Esophagus mucosa (tissue), 1 donor: Measurements from ENCODE around the gene OSTM1. TPM values are rescaled to one million over a fixed set of nuclear protein-coding genes. Genes with fewer than 3 reads are reported as not detected.

Experiments
- ATAC-seq: fragments of 200-7000 bp; cut with Tn5 transposase; one replicate; pipeline ENCODE4 v1.9.1; 2020
- total RNA-seq: library from RNA; stranded (reverse); gene quantifications from one replicate; pipeline ENCODE4 v1.2.4, GENCODE V29; 2023
- donor health status: DM: yes; HTN: yes; CAD: no.

OSTM1 gene
- total RNA-seq, 1 donor from 2014 or later: 12.8 TPM

- ATAC-seq: no peak
Observed at GRCh38 chr6:108100003-108100402, 25.5 kb upstream of the OSTM1 start.

- ATAC-seq: no peak
Observed at GRCh38 chr6:108097882-108098281, 23.3 kb upstream of the OSTM1 start.

- ATAC-seq: no peak
Observed at GRCh38 chr6:108093781-108094300, 19.3 kb upstream of the OSTM1 start.

GRCh38 chr6:108091288-108091687 lies 16.7 kb upstream of the OSTM1 start:
- ATAC-seq: no peak

DNA sequence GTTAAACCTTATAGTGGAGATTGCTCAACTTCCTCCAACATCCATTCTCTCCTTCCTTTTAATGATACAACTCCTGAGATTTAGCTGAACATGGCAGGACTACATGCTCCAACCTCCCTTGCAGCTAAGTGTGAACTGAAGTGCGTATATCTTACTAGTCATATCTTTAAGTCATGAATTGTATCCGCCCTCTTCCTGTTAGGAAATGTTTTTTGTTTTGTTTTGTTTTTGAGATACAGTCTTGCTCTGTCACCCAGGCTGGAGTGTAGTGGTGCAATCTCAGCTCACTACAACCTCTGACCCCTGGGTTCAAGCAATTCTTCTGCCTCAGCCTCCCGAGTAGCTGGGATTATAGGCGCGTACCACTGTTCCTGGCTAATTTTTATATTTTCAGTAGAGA lies 8.8 kb upstream of the OSTM1 start:
- no peak for ATAC-seq

- ATAC-seq: no peak
Observed at GRCh38 chr6:108082539-108082938, 8.0 kb upstream of the OSTM1 start.

DNA sequence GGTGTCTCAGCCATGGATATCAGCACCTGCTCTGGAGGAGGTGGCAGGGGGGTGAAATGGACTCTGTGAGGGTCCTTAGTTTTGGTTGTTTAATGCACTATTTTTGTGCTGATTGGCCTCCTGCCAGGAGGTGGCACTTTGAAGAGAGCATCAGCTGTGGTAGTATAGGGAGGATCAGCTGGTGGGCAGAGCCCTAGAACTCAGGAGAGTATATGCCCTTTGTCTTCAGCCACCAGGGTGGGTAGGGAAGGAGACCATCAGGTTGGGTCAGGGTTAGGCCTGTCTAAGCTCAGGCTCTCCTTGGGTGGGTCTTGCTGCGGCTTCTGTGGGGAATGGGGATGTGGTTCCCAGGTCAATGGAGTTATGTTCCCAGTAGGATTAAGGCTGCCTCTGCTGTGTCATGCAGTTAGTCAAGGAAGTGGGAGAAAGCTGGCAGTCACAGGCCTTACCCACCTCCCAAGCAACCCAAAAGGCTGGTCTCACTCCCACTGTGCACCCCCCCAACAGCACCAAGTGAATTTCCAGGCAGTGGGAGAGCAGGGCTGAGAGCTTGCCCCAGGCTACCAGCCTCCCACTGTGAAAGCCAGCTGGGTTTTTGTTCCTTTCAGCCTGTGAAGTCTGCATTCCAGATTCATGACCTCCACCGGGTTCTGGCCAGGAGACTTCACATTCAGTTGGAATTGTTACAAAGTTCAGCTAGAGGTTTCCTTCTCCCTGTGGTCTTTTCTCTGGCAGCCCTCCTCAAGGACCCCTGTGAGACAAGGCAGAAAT lies 5.7 kb upstream of the OSTM1 start:
- no peak for ATAC-seq

GRCh38 chr6:108078191-108078590 lies 3.6 kb upstream of the OSTM1 start:
- no peak for ATAC-seq

DNA sequence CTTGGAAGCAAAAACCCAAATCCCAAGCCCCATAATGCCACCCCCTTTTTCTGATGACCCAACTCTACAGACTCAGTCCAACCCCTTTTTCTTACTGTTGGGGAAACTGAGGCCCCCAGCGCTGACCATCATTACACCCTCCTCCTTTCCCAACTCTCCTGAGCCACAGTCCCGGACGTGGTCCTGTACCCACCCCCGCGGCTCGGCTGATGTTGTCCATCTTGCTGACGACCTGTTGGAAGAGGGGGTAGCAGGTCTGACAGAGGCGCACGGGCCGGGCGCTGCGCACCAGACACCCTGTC lies 533 bp downstream of the OSTM1 start:
- ATAC-seq: peak; percentile 59

DNA sequence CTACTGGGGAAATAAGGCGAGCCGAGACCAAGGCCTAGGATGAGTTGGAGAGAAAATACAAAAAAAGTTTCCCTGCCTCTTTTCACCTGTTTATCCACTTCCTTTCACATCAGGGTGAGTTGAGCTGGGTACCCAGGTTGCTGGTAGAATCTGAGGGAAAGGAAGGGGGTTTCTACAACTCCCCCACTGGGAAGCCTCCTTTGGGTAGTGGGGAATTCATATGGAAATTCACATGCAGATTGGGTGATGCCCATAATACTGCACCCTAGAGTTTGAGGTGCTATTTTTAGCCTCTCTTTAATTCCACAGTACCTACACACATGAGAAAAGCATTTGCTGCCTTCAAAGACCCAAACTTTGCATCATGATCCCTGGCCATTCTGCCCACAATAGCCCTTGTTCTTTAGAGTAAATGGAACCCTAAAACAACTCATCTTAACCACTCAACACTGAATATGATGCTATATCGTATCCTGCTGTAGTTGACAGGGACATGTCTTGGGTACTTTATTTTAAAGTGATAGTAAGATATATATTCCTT lies 2.7 kb downstream of the OSTM1 start:
- ATAC-seq: no peak

GRCh38 chr6:108068618-108069017 lies 5.9 kb downstream of the OSTM1 start:
- no peak for ATAC-seq

GRCh38 chr6:108068182-108068581 lies 6.4 kb downstream of the OSTM1 start:
- no peak for ATAC-seq

DNA sequence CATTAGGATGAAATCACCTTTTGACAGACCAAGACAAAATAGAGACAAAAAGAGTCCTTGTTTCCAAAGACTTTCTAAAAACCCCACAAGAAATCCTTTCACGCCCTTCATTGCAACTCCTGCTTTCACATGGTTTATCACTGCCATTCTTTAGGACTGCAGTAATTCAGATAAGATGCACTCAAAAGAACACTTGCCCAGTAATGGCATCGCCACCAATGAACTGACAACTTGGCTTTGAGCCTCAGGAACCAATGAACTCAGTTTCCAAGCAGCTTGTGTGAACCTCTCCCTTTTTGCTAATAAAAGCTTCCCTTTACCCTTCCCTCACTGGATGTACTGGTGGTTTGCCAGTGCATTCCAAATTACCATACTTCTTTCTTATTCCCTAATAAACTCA lies 21.8 kb downstream of the OSTM1 start:
- ATAC-seq: no peak

DNA sequence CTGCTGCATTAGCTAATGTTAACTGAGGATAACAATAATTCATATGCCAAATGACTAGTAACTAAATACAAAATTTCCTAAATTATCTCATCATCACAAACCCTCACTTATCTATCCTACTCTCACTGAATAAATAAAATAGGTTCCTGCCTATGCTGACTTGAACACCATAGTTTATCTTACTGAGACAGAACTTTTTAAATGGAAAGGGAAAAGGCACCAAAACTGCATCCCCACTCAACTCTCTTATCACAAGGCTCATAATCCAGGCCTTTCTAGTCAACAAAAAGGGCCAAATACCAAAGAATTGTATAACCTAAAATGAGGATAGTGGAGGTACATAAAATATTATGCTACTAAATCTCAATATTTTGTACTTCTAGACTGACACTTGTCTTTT lies 23.1 kb downstream of the OSTM1 start:
- ATAC-seq: no peak

- ATAC-seq: no peak
Observed at GRCh38 chr6:108039681-108040080, 34.9 kb downstream of the OSTM1 start.

DNA sequence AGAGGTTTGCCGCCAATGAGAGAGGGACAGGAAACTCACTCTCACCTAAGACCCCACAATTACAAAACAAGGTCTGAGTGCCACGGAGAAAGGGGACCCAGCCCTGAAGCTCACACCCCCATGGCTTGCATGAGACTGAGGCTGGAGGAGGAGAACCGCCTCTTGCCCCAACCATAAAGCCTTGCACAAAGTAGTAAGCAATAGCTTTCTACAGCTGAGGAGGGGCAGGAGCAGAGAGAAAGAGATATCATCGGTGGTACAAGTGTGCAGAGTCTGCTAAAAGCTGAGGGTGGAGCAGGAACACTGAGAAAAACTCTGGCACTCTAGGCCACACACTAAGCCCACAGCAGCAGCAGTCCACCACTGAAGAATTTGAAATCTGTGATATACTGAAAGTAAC lies 37.7 kb downstream of the OSTM1 start:
- no peak for ATAC-seq

- ATAC-seq: no peak
Observed at GRCh38 chr6:108031968-108032367, 42.6 kb downstream of the OSTM1 start.

DNA sequence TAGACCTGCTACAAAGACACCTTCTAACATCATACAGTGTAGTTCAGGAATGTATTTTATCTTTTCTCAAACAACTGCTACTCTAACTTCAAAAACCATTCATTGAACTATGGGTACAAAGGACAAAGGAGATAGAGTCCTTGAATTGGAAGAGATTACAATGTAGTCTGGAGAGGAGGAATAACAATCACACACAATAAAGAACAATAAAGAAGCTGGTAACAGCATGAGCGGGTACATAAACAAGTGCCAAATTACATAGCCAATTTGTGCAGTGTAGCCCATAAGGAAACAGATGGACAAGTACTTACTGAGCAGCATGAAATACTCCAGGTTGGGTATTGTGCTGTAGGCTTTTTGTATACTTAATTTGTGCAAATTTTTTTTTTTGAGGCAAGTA lies 44.3 kb downstream of the OSTM1 start:
- no peak for ATAC-seq

- ATAC-seq: no peak
Observed at GRCh38 chr6:108029226-108029921, 45.2 kb downstream of the OSTM1 start.

- ATAC-seq: peak; percentile 78
Observed at GRCh38 chr6:108027594-108027993, 46.9 kb downstream of the OSTM1 start.

- ATAC-seq: no peak
Observed at GRCh38 chr6:108027056-108027455, 47.5 kb downstream of the OSTM1 start.

DNA sequence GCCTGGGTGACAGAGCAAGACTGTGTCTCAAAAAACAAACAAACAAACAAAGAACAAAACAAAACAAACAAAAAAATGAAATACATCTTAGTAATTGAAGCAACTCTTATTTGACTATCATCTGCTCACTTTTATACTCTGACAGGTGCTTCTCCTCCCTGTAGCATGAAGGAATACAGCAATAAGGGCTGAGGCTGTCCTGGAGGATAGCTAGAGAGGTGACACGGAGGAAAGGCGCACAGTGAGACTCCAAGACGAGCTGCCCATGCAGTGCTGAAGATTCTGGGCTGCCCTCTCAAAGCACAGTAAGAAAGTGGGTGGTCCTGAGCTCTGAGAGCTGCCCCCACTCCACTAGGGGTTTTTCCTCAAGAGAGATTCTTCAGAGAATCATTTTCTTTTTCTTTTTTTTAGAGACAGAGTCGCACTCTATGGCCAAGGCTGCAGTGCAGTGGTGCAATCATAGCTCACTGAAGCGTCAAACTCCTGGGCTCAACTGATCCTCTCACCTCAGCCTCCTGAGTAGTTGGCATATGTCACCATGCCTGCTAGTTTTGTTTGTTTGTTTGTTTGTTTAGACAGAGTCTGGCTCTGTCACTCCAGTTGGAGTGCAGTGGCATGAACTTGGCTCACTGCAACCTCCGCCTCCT lies 50.0 kb downstream of the OSTM1 start:
- ATAC-seq: no peak

GRCh38 chr6:108020472-108021116 lies 53.9 kb downstream of the OSTM1 start:
- no peak for ATAC-seq
